ENCODE measurements around the gene PFKL.

PFKL gene

GRCh38 chr21:44332383-44332782 lies 32.5 kb downstream of the PFKL start:
- no peak for DNase-seq (ENCODE audit: low read depth)
- no peak overlapping the region for H3K4me3 ChIP-seq (ENCODE audit: low read depth, low read length)
- no peak for TF ChIP-seq CTCF (IDR thresholded peaks at IDR 0.05; ENCODE audit: low read depth, low read length, missing control alignments)

- no peak for DNase-seq (ENCODE audit: low read depth)
- TF ChIP-seq CTCF (IDR thresholded peaks at IDR 0.05; ENCODE audit: low read depth, low read length, missing control alignments), result no peak
- no peak overlapping the region for H3K4me3 ChIP-seq (ENCODE audit: low read depth, low read length)
Observed at GRCh38 chr21:44332965-44333364, 33.1 kb downstream of the PFKL start.

GRCh38 chr21:44333509-44334328 lies 33.9 kb downstream of the PFKL start:
- TF ChIP-seq CTCF (IDR thresholded peaks at IDR 0.05; ENCODE audit: low read depth, low read length, missing control alignments), result no peak
- DNase-seq (ENCODE audit: low read depth), result no peak
- H3K4me3 ChIP-seq (ENCODE audit: low read depth, low read length), result no peak overlapping the region

- no peak overlapping the region for H3K4me3 ChIP-seq (ENCODE audit: low read depth, low read length)
- DNase-seq (ENCODE audit: low read depth), result no peak
- no peak for TF ChIP-seq CTCF (IDR thresholded peaks at IDR 0.05; ENCODE audit: low read depth, low read length, missing control alignments)
Observed at GRCh38 chr21:44334329-44335030, 34.6 kb downstream of the PFKL start.

- H3K4me3 ChIP-seq (ENCODE audit: low read depth, low read length), result no peak overlapping the region
- no peak for TF ChIP-seq CTCF (IDR thresholded peaks at IDR 0.05; ENCODE audit: low read depth, low read length, missing control alignments)
- DNase-seq (ENCODE audit: low read depth), result no peak
Observed at GRCh38 chr21:44335266-44336059, 35.6 kb downstream of the PFKL start.

- no peak overlapping the region for H3K4me3 ChIP-seq (ENCODE audit: low read depth, low read length)
- DNase-seq (ENCODE audit: low read depth), result no peak
- no peak for TF ChIP-seq CTCF (IDR thresholded peaks at IDR 0.05; ENCODE audit: low read depth, low read length, missing control alignments)
Observed at GRCh38 chr21:44337449-44337848, 37.6 kb downstream of the PFKL start.
